ENCODE measurements around the gene AMZ1.

GRCh38 chr7:2692543-2692942 lies 4.5 kb downstream of the AMZ1 start:
- TF ChIP-seq, protein P1, sequence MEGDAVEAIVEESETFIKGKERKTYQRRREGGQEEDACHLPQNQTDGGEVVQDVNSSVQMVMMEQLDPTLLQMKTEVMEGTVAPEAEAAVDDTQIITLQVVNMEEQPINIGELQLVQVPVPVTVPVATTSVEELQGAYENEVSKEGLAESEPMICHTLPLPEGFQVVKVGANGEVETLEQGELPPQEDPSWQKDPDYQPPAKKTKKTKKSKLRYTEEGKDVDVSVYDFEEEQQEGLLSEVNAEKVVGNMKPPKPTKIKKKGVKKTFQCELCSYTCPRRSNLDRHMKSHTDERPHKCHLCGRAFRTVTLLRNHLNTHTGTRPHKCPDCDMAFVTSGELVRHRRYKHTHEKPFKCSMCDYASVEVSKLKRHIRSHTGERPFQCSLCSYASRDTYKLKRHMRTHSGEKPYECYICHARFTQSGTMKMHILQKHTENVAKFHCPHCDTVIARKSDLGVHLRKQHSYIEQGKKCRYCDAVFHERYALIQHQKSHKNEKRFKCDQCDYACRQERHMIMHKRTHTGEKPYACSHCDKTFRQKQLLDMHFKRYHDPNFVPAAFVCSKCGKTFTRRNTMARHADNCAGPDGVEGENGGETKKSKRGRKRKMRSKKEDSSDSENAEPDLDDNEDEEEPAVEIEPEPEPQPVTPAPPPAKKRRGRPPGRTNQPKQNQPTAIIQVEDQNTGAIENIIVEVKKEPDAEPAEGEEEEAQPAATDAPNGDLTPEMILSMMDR (IDR thresholded peaks at IDR 0.05), result no peak
- TF ChIP-seq POLR2A (IDR thresholded peaks at IDR 0.05), result no peak
